AG04450 (cell line): ENCODE data around the gene PFN4. TPM values are rescaled to one million over a fixed set of nuclear protein-coding genes. Genes with fewer than 3 reads are reported as not detected.

ENCODE experiments used
- CTCF ChIA-PET: fragments of 300-600, 350-600 bp; formaldehyde crosslinking; extraction: SDS; loops from one replicate; lab custom pipeline; 2022; ENCODE audit warnings: antibody characterized with exemption, inconsistent platforms; lab: Charles Lee
- POLR2A ChIA-PET: fragments of 350-600 bp; formaldehyde crosslinking; extraction: SDS; loops from one replicate; lab custom pipeline; 2021; ENCODE audit warnings: antibody characterized with exemption, inconsistent platforms; lab: Yijun Ruan, JAX
- DNase-seq: peaks from one replicate; pipeline ENCODE4 v3.0.0-alpha.2; 2011; ENCODE audit warnings: low read depth, low spot score
- H3K27ac ChIP-seq: one replicate; pipeline ENCODE4 v1.5.1; 2012; ENCODE audit warnings: low read depth, low read length, control low read depth
- H3K27me3 ChIP-seq: one replicate; pipeline ENCODE4 v1.6.0; 2012; ENCODE audit warnings: low read length; ENCODE audit not compliant: control insufficient read depth, insufficient read depth
- H3K4me3 ChIP-seq: 2 replicates; pipeline ENCODE4 v1.5.1; 2011; ENCODE audit warnings: mild to moderate bottlenecking, low read depth, low read length, control low read depth
- H3K9me3 ChIP-seq: 2 replicates; pipeline ENCODE4 v1.5.1; 2012; ENCODE audit warnings: low read length; ENCODE audit not compliant: control insufficient read depth, insufficient read depth
- CTCF ChIP-seq: IDR thresholded peaks from 2 replicates; pipeline ENCODE4 v1.5.1; 2011; ENCODE audit warnings: low read depth, low read length, control low read depth, inconsistent platforms
- polyA plus RNA-seq: library from polyadenylated mRNA; depleted of rRNA; stranded (reverse); fragments of >200 nt; gene quantifications from 2 replicates; pipeline ENCODE4 v1.2.3, GENCODE V29; 2011

The PFN4 gene
- polyA plus RNA-seq, 1 experiment = 0.52 TPM

- H3K4me3 ChIP-seq = peak overlapping the region; percentile 73
- CTCF ChIA-PET = interaction anchor here (0.5 to 3.1 kb wide), 25 partner anchors 10 to 264 kb away, joined by 3 to 47 read pairs (median 6); partner anchors contain the start of genes ATAD2B and WDCP
- POLR2A ChIA-PET = interaction anchor here (0.6 to 2.4 kb wide), 12 partner anchors 8 to 260 kb away, joined by 3 to 16 read pairs (median 6); partner anchors contain the start of genes ATAD2B, FAM228B, FKBP1B and PFN4
- no peak; the same call in 1 of the 2 replicates for TF ChIP-seq CTCF
- no peaks in the 10 kb centered on the region for H3K9me3 ChIP-seq
- no peaks in the 10 kb centered on the region for H3K27me3 ChIP-seq
- peak; percentile 66 for DNase-seq
- H3K27ac ChIP-seq = peak overlapping the region; percentile 94
Measured at GRCh38 chr2:24083567-24084385, 39.4 kb downstream of the PFN4 start.

GRCh38 chr2:24082787-24083566 is 40.2 kb downstream of the PFN4 start:
- peak overlapping the region; percentile 73 for H3K4me3 ChIP-seq
- DNase-seq = no peak
- no peaks in the 10 kb centered on the region for H3K27me3 ChIP-seq
- no peak for TF ChIP-seq CTCF
- CTCF ChIA-PET = interaction anchor here (0.5 to 3.1 kb wide), 18 partner anchors 10 to 263 kb away, joined by 3 to 47 read pairs (median 6); partner anchors contain the start of genes ATAD2B and WDCP
- H3K27ac ChIP-seq = peak overlapping the region; percentile 94
- H3K9me3 ChIP-seq = no peaks in the 10 kb centered on the region
- POLR2A ChIA-PET = interaction anchor here (0.6 to 2.4 kb wide), 4 partner anchors 40 to 260 kb away, joined by 3 to 10 read pairs (median 8); partner anchors contain the start of genes FAM228B, PFN4 and UBXN2A

- CTCF ChIA-PET = no interaction called here
- peak; percentile 20 for DNase-seq
- POLR2A ChIA-PET = no interaction called here
Measured at GRCh38 chr2:24080701-24081100, 42.4 kb downstream of the PFN4 start.

GRCh38 chr2:24077879-24078278 is 45.3 kb downstream of the PFN4 start:
- DNase-seq = no peak
- no peaks in the 10 kb centered on the region; the same call in 1 of the 2 replicates for H3K9me3 ChIP-seq
- H3K27ac ChIP-seq = peak overlapping the region; percentile 52
- peak overlapping the region; percentile 98 for H3K4me3 ChIP-seq
- POLR2A ChIA-PET = interaction anchor here (0.7 kb wide), 1 partner anchor 150 kb away, joined by 3 read pairs; no protein-coding TSS in a partner anchor
- CTCF ChIA-PET = interaction anchor here (2.0 kb wide), 1 partner anchor 253 kb away, joined by 6 read pairs; no protein-coding TSS in a partner anchor
- no peaks in the 10 kb centered on the region for H3K27me3 ChIP-seq
- TF ChIP-seq CTCF = no peak

More at GRCh38 chr2:24080701-24081100, 42.4 kb downstream of the PFN4 start:
- no peak overlapping the region for H3K4me3 ChIP-seq
- no peaks in the 10 kb centered on the region; the same call in 1 of the 2 replicates for H3K9me3 ChIP-seq
- TF ChIP-seq CTCF = no peak
- no peaks in the 10 kb centered on the region for H3K27me3 ChIP-seq
- peak overlapping the region; percentile 31 for H3K27ac ChIP-seq
